Measurements from ENCODE around the gene PITPNC1. TPM values are rescaled to one million over a fixed set of nuclear protein-coding genes. Genes with fewer than 3 reads are reported as not detected.
"Not testable (repeated sequence)": the region's sequence is repeated elsewhere in the genome, so short reads cannot be mapped to it uniquely, and the experiment has no call there.

Gene PITPNC1
- total and polyA plus RNA-seq, 5 experiments from 2014 or later = 119 to 159 (median 128) TPM

GRCh38 chr17:67646472-67646871 lies 269.4 kb downstream of the PITPNC1 start:
- ATAC-seq (no peak), DNase-seq (no peak)
- H3K27me3 Mint-ChIP-seq = no peaks in the 10 kb centered on the region
- H3K4me3 Mint-ChIP-seq = no peak overlapping the region
- H3K4me1 Mint-ChIP-seq = peaks cover 0 to 39% (median 18%) of the 10 kb centered on the region in 4 donors
- no peaks in the 10 kb centered on the region for H3K9me3 Mint-ChIP-seq
- POLR2A ChIA-PET = no interaction called here
- peaks cover 0 to 42% (median 0%) of the 10 kb centered on the region in 3 donors for H3K36me3 Mint-ChIP-seq
- H3K27ac Mint-ChIP-seq = peak overlapping the region in 4 of 10 donors; percentile 27 to 49 (median 39)

GRCh38 chr17:67647482-67647881 lies 270.4 kb downstream of the PITPNC1 start:
- H3K9me3 Mint-ChIP-seq = no peaks in the 10 kb centered on the region
- DNase-seq (no peak), ATAC-seq (no peak)
- H3K4me1 Mint-ChIP-seq = peaks cover 0 to 36% (median 19%) of the 10 kb centered on the region in 4 donors
- H3K4me3 Mint-ChIP-seq = peak overlapping the region in 1 of 10 donors; percentile 37
- peak overlapping the region in 6 of 10 donors; percentile 8 to 83 (median 57) for H3K27ac Mint-ChIP-seq
- H3K27me3 Mint-ChIP-seq = no peaks in the 10 kb centered on the region
- peaks cover 0 to 45% (median 4%) of the 10 kb centered on the region in 3 donors for H3K36me3 Mint-ChIP-seq
- POLR2A ChIA-PET = no interaction called here

GRCh38 chr17:67648032-67648905 lies 271.2 kb downstream of the PITPNC1 start:
- H3K27me3 Mint-ChIP-seq = no peaks in the 10 kb centered on the region
- peaks cover 0 to 32% (median 18%) of the 10 kb centered on the region in 4 donors for H3K4me1 Mint-ChIP-seq
- peak overlapping the region in 7 of 10 donors; percentile 8 to 74 (median 44) for H3K27ac Mint-ChIP-seq
- DNase-seq = no peak
- peaks cover 0 to 53% (median 7%) of the 10 kb centered on the region in 3 donors for H3K36me3 Mint-ChIP-seq
- no peaks in the 10 kb centered on the region for H3K9me3 Mint-ChIP-seq
- ATAC-seq = no peak
- no peak overlapping the region for H3K4me3 Mint-ChIP-seq
- POLR2A ChIA-PET = no interaction called here

GRCh38 chr17:67648906-67649295 lies 271.8 kb downstream of the PITPNC1 start:
- POLR2A ChIA-PET, H3K27me3 Mint-ChIP-seq, DNase-seq, H3K9me3 Mint-ChIP-seq, ATAC-seq, H3K4me3 Mint-ChIP-seq: not testable (repeated sequence)
- H3K4me1 Mint-ChIP-seq = peaks cover 0 to 32% (median 17%) of the 10 kb centered on the region in 4 donors
- H3K27ac Mint-ChIP-seq = peak overlapping the region in 2 of 10 donors; percentile 22 to 43
- peaks cover 0 to 57% (median 7%) of the 10 kb centered on the region in 3 donors for H3K36me3 Mint-ChIP-seq

GRCh38 chr17:67649891-67650290 lies 272.8 kb downstream of the PITPNC1 start:
- peak overlapping the region in 5 of 10 donors; percentile 8 to 49 (median 10) for H3K27ac Mint-ChIP-seq
- no peaks in the 10 kb centered on the region for H3K9me3 Mint-ChIP-seq
- no peak for DNase-seq
- peaks cover 0 to 56% (median 11%) of the 10 kb centered on the region in 3 donors for H3K36me3 Mint-ChIP-seq
- no peak for ATAC-seq
- H3K27me3 Mint-ChIP-seq = no peaks in the 10 kb centered on the region
- peaks cover 0 to 29% (median 16%) of the 10 kb centered on the region in 4 donors for H3K4me1 Mint-ChIP-seq
- POLR2A ChIA-PET = interaction anchor here (0.6 to 0.7 kb wide), 2 partner anchors 12 to 182 kb away, joined by 6 read pairs; no protein-coding TSS in a partner anchor
- H3K4me3 Mint-ChIP-seq = no peak overlapping the region

GRCh38 chr17:67651218-67651579 lies 274.1 kb downstream of the PITPNC1 start:
- peaks cover under 1 to 30% (median 15%) of the 10 kb centered on the region in 4 donors for H3K4me1 Mint-ChIP-seq
- H3K9me3 Mint-ChIP-seq, ATAC-seq, POLR2A ChIA-PET, H3K4me3 Mint-ChIP-seq, DNase-seq, H3K27me3 Mint-ChIP-seq: not testable (repeated sequence)
- H3K36me3 Mint-ChIP-seq = peaks cover 2 to 48% (median 13%) of the 10 kb centered on the region in 3 donors
- peak overlapping the region in 4 of 10 donors; percentile 2 to 55 (median 36) for H3K27ac Mint-ChIP-seq

GRCh38 chr17:67652433-67652832 lies 275.4 kb downstream of the PITPNC1 start:
- POLR2A ChIA-PET = no interaction called here
- ATAC-seq (no peak), DNase-seq (no peak)
- Mint-ChIP-seq H3K4me3 (peak overlapping the region in 1 of 10 donors; percentile 33), H3K4me1 (peaks cover 4 to 32% (median 13%) of the 10 kb centered on the region in 4 donors), H3K27ac (peak overlapping the region in 2 of 10 donors; percentile 46 to 55), H3K27me3 (no peaks in the 10 kb centered on the region), H3K36me3 (peaks cover 14 to 44% (median 23%) of the 10 kb centered on the region in 3 donors), H3K9me3 (peaks cover 0 to 8% (median 0%) of the 10 kb centered on the region in 9 donors)

- ATAC-seq (no peak), DNase-seq (no peak)
- H3K27ac Mint-ChIP-seq = peak overlapping the region in 4 of 10 donors; percentile 39 to 74 (median 42)
- peak overlapping the region in 2 of 10 donors; percentile 7 to 29 for H3K4me3 Mint-ChIP-seq
- H3K4me1 Mint-ChIP-seq = peaks cover 13 to 31% (median 16%) of the 10 kb centered on the region in 4 donors
- POLR2A ChIA-PET = no interaction called here
- peaks cover 27 to 56% (median 42%) of the 10 kb centered on the region in 3 donors for H3K36me3 Mint-ChIP-seq
- H3K9me3 Mint-ChIP-seq = peaks cover 0 to 15% (median 9%) of the 10 kb centered on the region in 9 donors
- H3K27me3 Mint-ChIP-seq = no peaks in the 10 kb centered on the region
Measured at GRCh38 chr17:67655478-67656148, 278.5 kb downstream of the PITPNC1 start.

- H3K36me3 Mint-ChIP-seq = peaks cover 31 to 57% (median 49%) of the 10 kb centered on the region in 3 donors
- no peak overlapping the region for H3K4me3 Mint-ChIP-seq
- H3K27ac Mint-ChIP-seq = peak overlapping the region in 3 of 10 donors; percentile 17 to 74 (median 39)
- POLR2A ChIA-PET = no interaction called here
- peaks cover 0 to 15% (median 9%) of the 10 kb centered on the region in 9 donors for H3K9me3 Mint-ChIP-seq
- H3K27me3 Mint-ChIP-seq = no peaks in the 10 kb centered on the region
- H3K4me1 Mint-ChIP-seq = peaks cover 13 to 31% (median 15%) of the 10 kb centered on the region in 4 donors
- ATAC-seq (no peak), DNase-seq (no peak)
Measured at GRCh38 chr17:67656494-67657203, 279.6 kb downstream of the PITPNC1 start.

GRCh38 chr17:67657596-67657995 lies 280.5 kb downstream of the PITPNC1 start:
- ATAC-seq (no peak), DNase-seq (no peak)
- Mint-ChIP-seq H3K9me3 (peaks cover 0 to 15% (median 9%) of the 10 kb centered on the region in 9 donors), H3K36me3 (peaks cover 31 to 53% (median 47%) of the 10 kb centered on the region in 3 donors), H3K27me3 (no peaks in the 10 kb centered on the region), H3K27ac (peak overlapping the region in 3 of 10 donors; percentile 40 to 63 (median 55)), H3K4me1 (peaks cover 12 to 33% (median 15%) of the 10 kb centered on the region in 4 donors), H3K4me3 (no peak overlapping the region)
- POLR2A ChIA-PET = no interaction called here

GRCh38 chr17:67658265-67658664 lies 281.2 kb downstream of the PITPNC1 start:
- Mint-ChIP-seq H3K9me3 (peaks cover 0 to 15% (median 9%) of the 10 kb centered on the region in 9 donors), H3K27me3 (no peaks in the 10 kb centered on the region), H3K4me1 (peaks cover 11 to 33% (median 15%) of the 10 kb centered on the region in 4 donors), H3K27ac (peak overlapping the region in 7 of 10 donors; percentile 36 to 85 (median 63)), H3K4me3 (no peak overlapping the region), H3K36me3 (peaks cover 31 to 51% (median 50%) of the 10 kb centered on the region in 3 donors)
- ATAC-seq (no peak), DNase-seq (no peak)
- POLR2A ChIA-PET = no interaction called here

- peak; percentile 37 to 44 for ATAC-seq
- DNase-seq = peak in 1 of 10 donors; percentile 6
- H3K9me3 Mint-ChIP-seq = peaks cover 0 to 15% (median 9%) of the 10 kb centered on the region in 9 donors
- no peaks in the 10 kb centered on the region for H3K27me3 Mint-ChIP-seq
- peaks cover 31 to 50% (median 47%) of the 10 kb centered on the region in 3 donors for H3K36me3 Mint-ChIP-seq
- H3K4me3 Mint-ChIP-seq = no peak overlapping the region
- POLR2A ChIA-PET = interaction anchor here (0.6 kb wide), 2 partner anchors 105 to 572 kb away, joined by 3 to 7 read pairs; no protein-coding TSS in a partner anchor
- H3K27ac Mint-ChIP-seq = peak overlapping the region in 9 of 10 donors; percentile 36 to 85 (median 62)
- H3K4me1 Mint-ChIP-seq = peaks cover 11 to 33% (median 15%) of the 10 kb centered on the region in 4 donors
Measured at GRCh38 chr17:67659028-67659427, 281.9 kb downstream of the PITPNC1 start.
